H1 (cell line): Measurements from ENCODE around the gene SLIT3. TPM values are rescaled to one million over a fixed set of nuclear protein-coding genes. Genes with fewer than 3 reads are reported as not detected.

Experiments used
- CTCF ChIA-PET: fragments of 300-600 bp; sonication (Branson Sonifier 250); formaldehyde crosslinking; loops from one replicate; lab custom pipeline; 2021; ENCODE audit not compliant: partially characterized antibody; lab: Charles Lee
- POLR2A ChIA-PET: fragments of 300-600 bp; sonication (Branson Sonifier 250); formaldehyde crosslinking; loops from one replicate; lab custom pipeline; 2021; ENCODE audit warnings: inconsistent platforms; ENCODE audit not compliant: partially characterized antibody; lab: Charles Lee
- DNase-seq, 2 experiments: peaks; one replicate each; pipeline versions ENCODE4 v3.0.0 to v3.0.0-alpha.2; 2010 to 2022; ENCODE audit warnings: low spot score in 2 of 2, low read depth in 1 of 2, mixed read lengths in 1 of 2
- FAIRE-seq: peaks from 2 replicates; lab custom pipeline; 2011; peaks lifted over from hg19 to GRCh38; lab: Jason Lieb, UNC
- H2AFZ ChIP-seq: 2 replicates; pipeline ENCODE4 v1.8.1; 2012; ENCODE audit warnings: low read length, inconsistent platforms
- H2AK5ac ChIP-seq: 2 replicates; pipeline ENCODE4 v1.6.1; 2013; ENCODE audit warnings: low read depth, low read length
- H2BK120ac ChIP-seq: replicated peaks from 2 replicates; pipeline ENCODE3; 2013; ENCODE audit warnings: low read depth, low read length, inconsistent platforms
- H2BK12ac ChIP-seq: 2 replicates; pipeline ENCODE4 v1.6.1; 2013; ENCODE audit warnings: low read depth, low read length
- H2BK15ac ChIP-seq: 2 replicates; pipeline ENCODE4 v1.6.1; 2013; ENCODE audit warnings: low read length
- H2BK20ac ChIP-seq: 2 replicates; pipeline ENCODE4 v1.6.1; 2013; ENCODE audit warnings: low read length
- H2BK5ac ChIP-seq: 2 replicates; pipeline ENCODE4 v1.6.1; 2013; ENCODE audit warnings: low read depth, low read length
- H3K14ac ChIP-seq: 2 replicates; pipeline ENCODE4 v1.6.1; 2013; ENCODE audit warnings: inconsistent platforms; ENCODE audit not compliant: insufficient read length
- H3K18ac ChIP-seq: 2 replicates; pipeline ENCODE4 v1.6.1; 2013; ENCODE audit warnings: low read length; ENCODE audit errors: extremely low read depth
- H3K23ac ChIP-seq: 2 replicates; pipeline ENCODE4 v1.6.1; 2013; ENCODE audit warnings: inconsistent platforms; ENCODE audit not compliant: insufficient read length
- H3K23me2 ChIP-seq: 2 replicates; pipeline ENCODE4 v1.6.1; 2013; ENCODE audit warnings: low read depth, low read length
- H3K27ac ChIP-seq: 2 replicates; pipeline ENCODE4 v1.6.1; 2011; ENCODE audit warnings: low read depth, low read length, inconsistent platforms
- H3K27me3 ChIP-seq, 4 experiments: replicated peaks in 1 of 4; 1 replicate in 1 of 4; 2 replicates in 3 of 4; pipeline versions ENCODE4 v1.6.1 to v1.8.1; 2011 to 2013; ENCODE audit warnings: low read length in 3 of 4, mild to moderate bottlenecking in 3 of 4, inconsistent platforms in 2 of 4, mixed read lengths in 2 of 4, moderate library complexity in 1 of 4; ENCODE audit not compliant: control insufficient read depth in 3 of 4, insufficient read depth in 3 of 4; ENCODE audit errors: extremely low read depth in 1 of 4
- H3K36me3 ChIP-seq, 4 experiments: 2 replicates each; pipeline versions ENCODE4 v1.6.1 to v1.8.1; 2011 to 2013; ENCODE audit warnings: mild to moderate bottlenecking in 4 of 4, low read length in 3 of 4, moderate library complexity in 2 of 4, control low read depth in 1 of 4, inconsistent platforms in 1 of 4; ENCODE audit not compliant: insufficient read depth in 4 of 4, control insufficient read depth in 2 of 4
- H3K4ac ChIP-seq: replicated peaks from 2 replicates; pipeline ENCODE3; 2013; ENCODE audit warnings: low read length, low read depth, mixed read lengths, inconsistent platforms; ENCODE audit not compliant: insufficient read length
- H3K4me1 ChIP-seq, 4 experiments: replicated peaks in 1 of 4; 1 replicate in 1 of 4; 2 replicates in 3 of 4; pipeline versions ENCODE4 v1.6.1 to v1.8.1; 2011 to 2013; ENCODE audit warnings: low read length in 3 of 4, inconsistent platforms in 2 of 4, mixed read lengths in 1 of 4; ENCODE audit not compliant: insufficient read depth in 4 of 4, control insufficient read depth in 3 of 4
- H3K4me2 ChIP-seq, 2 experiments: 2 replicates each; pipeline versions ENCODE4 v1.6.1 to v1.8.1; 2011 to 2013; ENCODE audit warnings: low read depth in 2 of 2, low read length in 2 of 2, control low read depth in 1 of 2, inconsistent platforms in 1 of 2, mild to moderate bottlenecking in 1 of 2; ENCODE audit not compliant: insufficient read depth in 1 of 2
- H3K4me3 ChIP-seq, 4 experiments: fragments of 200-600, 300-600 bp in 1 of 4; sonication (generic), shearing (Covaris generic), sonication (Bioruptor Twin) in 1 of 4; 2 replicates each; pipeline versions ENCODE4 v1.5.1 to v1.8.1; 2011 to 2016; ENCODE audit warnings: low read length in 4 of 4, low read depth in 3 of 4, control low read depth in 2 of 4, inconsistent platforms in 2 of 4, mild to moderate bottlenecking in 2 of 4, mixed read lengths in 1 of 4, moderate library complexity in 1 of 4; ENCODE audit not compliant: insufficient read depth in 2 of 4; ENCODE audit errors: extremely low read depth in 1 of 4
- H3K56ac ChIP-seq: replicated peaks from 2 replicates; pipeline ENCODE3; 2013; ENCODE audit warnings: low read depth, mild to moderate bottlenecking, mixed read lengths, low read length, inconsistent platforms; ENCODE audit not compliant: insufficient read length
- H3K79me1 ChIP-seq: 2 replicates; pipeline ENCODE4 v1.6.1; 2013; ENCODE audit warnings: low read depth, low read length, control low read depth
- H3K79me2 ChIP-seq, 2 experiments: 2 replicates each; pipeline versions ENCODE4 v1.6.1 to v1.8.1; 2012 to 2013; ENCODE audit warnings: low read length in 2 of 2, mild to moderate bottlenecking in 2 of 2, inconsistent platforms in 1 of 2; ENCODE audit not compliant: insufficient read depth in 2 of 2, control insufficient read depth in 1 of 2
- H3K9ac ChIP-seq, 4 experiments: replicated peaks in 1 of 4; 1 replicate in 1 of 4; 2 replicates in 3 of 4; pipeline versions ENCODE4 v1.6.1 to v1.8.1; 2011 to 2013; ENCODE audit warnings: low read depth in 3 of 4, low read length in 3 of 4, control low read depth in 2 of 4, mild to moderate bottlenecking in 2 of 4, moderate library complexity in 2 of 4, inconsistent platforms in 1 of 4; ENCODE audit errors: extremely low read depth in 1 of 4
- H3K9me3 ChIP-seq, 2 experiments: 2 replicates each; pipeline versions ENCODE4 v1.6.1 to v1.8.1; 2012 to 2013; ENCODE audit warnings: mild to moderate bottlenecking in 2 of 2, moderate library complexity in 2 of 2, control low read depth in 1 of 2, inconsistent platforms in 1 of 2, low read depth in 1 of 2, low read length in 1 of 2, mixed read lengths in 1 of 2; ENCODE audit not compliant: insufficient read depth in 2 of 2
- H4K20me1 ChIP-seq, 2 experiments: replicated peaks in 1 of 2; 2 replicates each; pipeline versions ENCODE3 to v1.8.1; 2011 to 2013; ENCODE audit warnings: inconsistent platforms in 2 of 2, low read length in 2 of 2, mild to moderate bottlenecking in 1 of 2; ENCODE audit not compliant: insufficient read depth in 2 of 2, control insufficient read depth in 1 of 2
- H4K5ac ChIP-seq: 2 replicates; pipeline ENCODE4 v1.6.1; 2013; ENCODE audit warnings: low read length, low read depth, mixed read lengths, inconsistent platforms; ENCODE audit not compliant: insufficient read length
- H4K8ac ChIP-seq: 2 replicates; pipeline ENCODE4 v1.8.0; 2013; ENCODE audit warnings: mild to moderate bottlenecking, moderate library complexity, low read length, inconsistent platforms; ENCODE audit not compliant: insufficient read depth; ENCODE audit errors: extremely low read depth
- H4K91ac ChIP-seq: replicated peaks from 2 replicates; pipeline ENCODE3; 2013; ENCODE audit warnings: low read length, mixed read lengths, inconsistent platforms; ENCODE audit not compliant: insufficient read length
- ATF3 ChIP-seq: IDR thresholded peaks from 2 replicates; pipeline ENCODE4 v1.6.1; 2011; ENCODE audit warnings: low read depth, mild to moderate bottlenecking, low read length; ENCODE audit not compliant: insufficient read depth
- BRCA1 ChIP-seq: IDR thresholded peaks from 2 replicates; pipeline ENCODE4 v1.6.1; 2012; ENCODE audit warnings: low read depth, low read length, improper control_type of control experiment
- CBX5 ChIP-seq: fragments of 300-800, 300-1000 bp; sonication (generic); IDR thresholded peaks from 2 replicates; pipeline ENCODE4 v1.7.1; 2016; ENCODE audit warnings: antibody characterized with exemption, low read length, low read depth
- GTF2F1 ChIP-seq: IDR thresholded peaks from 2 replicates; pipeline ENCODE4 v1.6.1; 2012; ENCODE audit warnings: low read depth, low read length, improper control_type of control experiment, borderline replicate concordance
- KDM4A ChIP-seq: IDR thresholded peaks from one replicate; pipeline ENCODE4 v1.7.1; 2012; ENCODE audit warnings: low read depth, mild to moderate bottlenecking, moderate library complexity, low read length, inconsistent platforms; ENCODE audit not compliant: severe bottlenecking
- RBBP5 ChIP-seq: IDR thresholded peaks from 2 replicates; pipeline ENCODE4 v1.7.1; 2012; ENCODE audit warnings: low read depth, mild to moderate bottlenecking, inconsistent platforms, low read length, moderate library complexity, borderline replicate concordance
- SIN3A ChIP-seq, 2 experiments: IDR thresholded peaks in 1 of 2; conservative IDR thresholded peaks in 1 of 2; 2 replicates each; pipeline ENCODE4 v1.6.1; 2011 to 2012; ENCODE audit warnings: low read length in 2 of 2, improper control_type of control experiment in 1 of 2, low read depth in 1 of 2, mild to moderate bottlenecking in 1 of 2
- TEAD4 ChIP-seq: IDR thresholded peaks from 2 replicates; pipeline ENCODE4 v1.6.1; 2012; ENCODE audit warnings: low read depth, low read length, inconsistent platforms, mixed read lengths
- USF2 ChIP-seq: IDR thresholded peaks from 2 replicates; pipeline ENCODE4 v1.6.1; 2011; ENCODE audit warnings: low read length, improper control_type of control experiment
- YY1 ChIP-seq: IDR thresholded peaks from 2 replicates; pipeline ENCODE4 v1.6.1; 2011; ENCODE audit warnings: low read depth, mild to moderate bottlenecking, low read length
- WGBS, 2 experiments: shearing (Covaris generic) in 1 of 2; methylation state at CpG; one replicate each; pipeline versions ENCODE4 v1.1.6 to v1.1.7; 2013 to 2015; ENCODE audit warnings: low lambda C conversion rate in 2 of 2, mixed read lengths in 2 of 2, inconsistent platforms in 1 of 2, low coverage in 1 of 2, missing lambda C conversion rate in 1 of 2; ENCODE audit not compliant: insufficient replicate concordance in 2 of 2, insufficient coverage in 1 of 2, insufficient read length in 1 of 2; ENCODE audit errors: extremely low coverage in 1 of 2, missing lambda C conversion rate in 1 of 2; 5-methylcytosine and 5-hydroxymethylcytosine counted together
- polyA plus RNA-seq, 7 experiments: library from polyadenylated mRNA; depleted of rRNA in 3 of 7; stranded (reverse) in 5 of 7; unstranded in 2 of 7; fragments of >200 nt in 5 of 7; fragments of 200-250 nt in 2 of 7; gene quantifications; 1 replicate in 5 of 7; 2 replicates in 1 of 7; 4 replicates in 1 of 7; pipeline versions ENCODE4 v1.2.1 to v1.2.3, GENCODE V29; 2011 to 2013; ENCODE audit warnings: missing spikeins in 2 of 7, mixed read lengths in 2 of 7
- total RNA-seq: library from RNA; stranded (reverse); fragmentation: NEBNext Ultra II Directional; extraction: Animal tissue kit (Norgen Biotek cat#: 25700); gene quantifications from 2 replicates; pipeline ENCODE4 v1.2.1, GENCODE V29; 2021
- TF ChIP-seq, protein P1 (sequence below): IDR thresholded peaks from 2 replicates; pipeline ENCODE4 v1.6.1; 2012; ENCODE audit warnings: inconsistent platforms

The SLIT3 gene
- total and polyA plus RNA-seq, 2 of the 8 experiments (the other 6 are each of a cell fraction or from before 2014, with no cell fraction given): 1.1 to 1.2 TPM

DNA sequence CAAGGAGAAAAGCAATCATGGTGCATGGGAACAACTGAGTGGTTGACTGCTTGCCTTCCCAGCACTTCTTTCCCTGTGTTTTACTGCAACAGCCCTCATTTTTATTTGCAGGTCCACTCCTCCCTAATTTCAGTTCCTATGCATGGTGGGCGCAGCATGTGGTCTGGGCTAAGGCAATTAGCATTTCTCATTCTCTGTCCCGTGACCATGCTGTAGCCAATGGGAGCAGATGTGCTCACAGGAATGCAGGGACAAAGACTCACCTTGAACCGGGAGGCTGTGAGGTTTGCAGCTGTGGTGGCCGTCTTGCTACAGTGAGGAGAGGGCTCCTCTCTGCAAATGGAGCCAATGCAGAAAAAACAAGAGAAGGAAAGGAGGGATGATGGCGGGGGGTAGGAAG lies 315.5 kb downstream of the SLIT3 start:
- H3K4me2 ChIP-seq: peak overlapping the region in 1 of 2 experiments; percentile 14; a peak in 1 of 4 replicates

More for the DNA sequence above, 315.5 kb downstream of the SLIT3 start:
- Histone ChIP-seq H3K23ac (no peak overlapping the region), H2BK15ac (no peak overlapping the region), H2BK20ac (peak overlapping the region; percentile 6; the same call in 1 of the 2 replicates), H4K8ac (no peak overlapping the region), H3K56ac (no peak overlapping the region), H4K91ac (no peak overlapping the region), H3K23me2 (no peaks in the 10 kb centered on the region), H3K18ac (no peak overlapping the region), H4K20me1 (no peaks in the 10 kb centered on the region), H4K5ac (peak overlapping the region; percentile 3), H2AK5ac (no peak overlapping the region), H2BK120ac (no peak overlapping the region), H3K9ac (no peak overlapping the region), H2BK5ac (peak overlapping the region; percentile 4; the same call in 1 of the 2 replicates), H3K14ac (no peak overlapping the region), H3K4me1 (peaks cover 2 to 15% (median 10%) of the 10 kb centered on the region in 4 experiments; a peak in 4 of 7 replicates), H3K27me3 (no peaks in the 10 kb centered on the region), H3K9me3 (no peaks in the 10 kb centered on the region), H3K4ac (no peak overlapping the region), H3K4me3 (no peak overlapping the region), H3K36me3 (no peaks in the 10 kb centered on the region), H2AFZ (no peak overlapping the region), H3K27ac (no peak overlapping the region), H3K79me1 (no peaks in the 10 kb centered on the region), H3K79me2 (no peaks in the 10 kb centered on the region), H2BK12ac (peak overlapping the region; percentile 18; the same call in 1 of the 2 replicates)
- ChIA-PET POLR2A (no interaction called here), CTCF (interaction anchor here (1.2 to 8.1 kb wide), 2 partner anchors 163 to 201 kb away, joined by 3 to 69 read pairs; no protein-coding TSS in a partner anchor)
- FAIRE-seq (no peak), DNase-seq (no peak)
- 68% methylated on average over 5 of the region's 5 CpGs; no CpG with 5 or more reads in 1 of the 2 experiments for WGBS, 2 experiments
- no peak for TF ChIP-seq CBX5
- no peak for TF ChIP-seq YY1
- TF ChIP-seq, protein P1, sequence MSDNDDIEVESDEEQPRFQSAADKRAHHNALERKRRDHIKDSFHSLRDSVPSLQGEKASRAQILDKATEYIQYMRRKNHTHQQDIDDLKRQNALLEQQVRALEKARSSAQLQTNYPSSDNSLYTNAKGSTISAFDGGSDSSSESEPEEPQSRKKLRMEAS: peak; percentile 57
- TF ChIP-seq USF2: peak; percentile 50
- TF ChIP-seq SIN3A (conservative IDR thresholded peaks at IDR 0.05 in 1 of 2, IDR thresholded peaks at IDR 0.05 in 1 of 2; ENCODE audit: low read depth in 1 of 2, low read length in 2 of 2): no peak
- no peak for TF ChIP-seq GTF2F1
- 0 out of 2 replicates have a peak, but pooled peaks have one; percentile 35 for TF ChIP-seq TEAD4
- TF ChIP-seq ATF3: no peak
- no peak for TF ChIP-seq BRCA1
- no peak for TF ChIP-seq RBBP5
- TF ChIP-seq KDM4A: no peak
